Osteocyte (in vitro differentiated cells): ENCODE measurements around the gene SLC39A11. TPM values are rescaled to one million over a fixed set of nuclear protein-coding genes. Genes with fewer than 3 reads are reported as not detected.
A peak's percentile ranks its signal among the peaks of the same experiment; 100 is the strongest.
"Not testable (repeated sequence)": the region's sequence is repeated elsewhere in the genome, so short reads cannot be mapped to it uniquely, and the experiment has no call there.

Experiments used
- DNase-seq: peaks from one replicate; pipeline ENCODE4 v3.0.0; 2021; ENCODE audit warnings: mixed read lengths; ENCODE audit not compliant: unreplicated experiment; ENCODE audit errors: extremely low spot score
- H3K27ac Mint-ChIP-seq: one replicate; pipeline ENCODE4 v1.8.0; 2021; ENCODE audit warnings: mild to moderate bottlenecking, mixed read lengths; ENCODE audit not compliant: unreplicated experiment
- H3K27me3 Mint-ChIP-seq: one replicate; pipeline ENCODE4 v1.8.0; 2021; ENCODE audit warnings: mixed read lengths; ENCODE audit not compliant: unreplicated experiment
- H3K36me3 Mint-ChIP-seq: one replicate; pipeline ENCODE4 v1.8.0; 2021; ENCODE audit warnings: mixed read lengths; ENCODE audit not compliant: unreplicated experiment
- H3K4me1 Mint-ChIP-seq: one replicate; pipeline ENCODE4 v1.8.0; 2021; ENCODE audit warnings: mixed read lengths; ENCODE audit not compliant: unreplicated experiment
- H3K4me3 Mint-ChIP-seq: one replicate; pipeline ENCODE4 v1.8.0; 2021; ENCODE audit warnings: mild to moderate bottlenecking, moderate library complexity, mixed read lengths; ENCODE audit not compliant: unreplicated experiment
- H3K9me3 Mint-ChIP-seq: one replicate; pipeline ENCODE4 v1.8.0; 2021; ENCODE audit warnings: mixed read lengths; ENCODE audit not compliant: unreplicated experiment
- CTCF ChIP-seq: fragments of 200-600 bp; sonication (generic); IDR thresholded peaks from 2 replicates; pipeline ENCODE4 v1.5.0; 2021; ENCODE audit warnings: antibody characterized with exemption, mild to moderate bottlenecking, moderate library complexity
- total RNA-seq: library from RNA; stranded (reverse); gene quantifications from 2 replicates; pipeline ENCODE4 v1.2.1, GENCODE V29; 2021

Gene SLC39A11
- total RNA-seq, 1 donor from 2014 or later: 50.2 TPM

- Mint-ChIP-seq H3K4me3 (no peak overlapping the region), H3K27ac (peak overlapping the region; percentile 86), H3K4me1 (peaks cover 63% of the 10 kb centered on the region), H3K9me3 (no peaks in the 10 kb centered on the region), H3K27me3 (no peaks in the 10 kb centered on the region), H3K36me3 (peaks cover 8% of the 10 kb centered on the region)
- DNase-seq: no peak
- TF ChIP-seq CTCF: no peak
These were observed 27.1 kb downstream of the SLC39A11 start for GRCh38 chr17:73065376-73065775.

- H3K27ac Mint-ChIP-seq: peak overlapping the region; percentile 86
- no peak for TF ChIP-seq CTCF
- H3K27me3 Mint-ChIP-seq: no peaks in the 10 kb centered on the region
- peak overlapping the region; percentile 8 for H3K4me3 Mint-ChIP-seq
- H3K36me3 Mint-ChIP-seq: peaks cover 10% of the 10 kb centered on the region
- peaks cover 65% of the 10 kb centered on the region for H3K4me1 Mint-ChIP-seq
- H3K9me3 Mint-ChIP-seq: no peaks in the 10 kb centered on the region
- no peak for DNase-seq
These were observed 28.2 kb downstream of the SLC39A11 start for GRCh38 chr17:73064084-73064938.

- H3K27ac Mint-ChIP-seq: peak overlapping the region; percentile 18
- H3K4me3 Mint-ChIP-seq: no peak overlapping the region
- peaks cover 60% of the 10 kb centered on the region for H3K4me1 Mint-ChIP-seq
- no peaks in the 10 kb centered on the region for H3K27me3 Mint-ChIP-seq
- no peak for TF ChIP-seq CTCF
- no peak for DNase-seq
- H3K9me3 Mint-ChIP-seq: no peaks in the 10 kb centered on the region
- H3K36me3 Mint-ChIP-seq: peaks cover 10% of the 10 kb centered on the region
These were observed 29.8 kb downstream of the SLC39A11 start for GRCh38 chr17:73062726-73063125.

GRCh38 chr17:73061161-73061560, 31.3 kb downstream of the SLC39A11 start:
- DNase-seq: no peak
- no peak overlapping the region for H3K4me3 Mint-ChIP-seq
- H3K27ac Mint-ChIP-seq: no peak overlapping the region
- TF ChIP-seq CTCF: no peak
- no peaks in the 10 kb centered on the region for H3K9me3 Mint-ChIP-seq
- no peaks in the 10 kb centered on the region for H3K27me3 Mint-ChIP-seq
- H3K36me3 Mint-ChIP-seq: peaks cover 2% of the 10 kb centered on the region
- H3K4me1 Mint-ChIP-seq: peaks cover 56% of the 10 kb centered on the region

- H3K27me3 Mint-ChIP-seq: no peaks in the 10 kb centered on the region
- no peak overlapping the region for H3K27ac Mint-ChIP-seq
- TF ChIP-seq CTCF: no peak
- no peaks in the 10 kb centered on the region for H3K9me3 Mint-ChIP-seq
- no peak for DNase-seq
- H3K4me1 Mint-ChIP-seq: peaks cover 53% of the 10 kb centered on the region
- H3K4me3 Mint-ChIP-seq: no peak overlapping the region
- peaks cover 2% of the 10 kb centered on the region for H3K36me3 Mint-ChIP-seq
These were observed 31.8 kb downstream of the SLC39A11 start for GRCh38 chr17:73060721-73061120.

GRCh38 chr17:73059713-73060112, 32.8 kb downstream of the SLC39A11 start:
- DNase-seq, H3K9me3 Mint-ChIP-seq: not testable (repeated sequence)

More at GRCh38 chr17:73059713-73060112, 32.8 kb downstream of the SLC39A11 start:
- H3K4me3 Mint-ChIP-seq, H3K27me3 Mint-ChIP-seq, H3K36me3 Mint-ChIP-seq: not testable (repeated sequence)
- peaks cover 43% of the 10 kb centered on the region for H3K4me1 Mint-ChIP-seq
- peak overlapping the region; percentile 64 for H3K27ac Mint-ChIP-seq
